K562 (cell line): ENCODE measurements around the gene IRF2BP2. TPM values are rescaled to one million over a fixed set of nuclear protein-coding genes. Genes with fewer than 3 reads are reported as not detected.
A peak's percentile ranks its signal among the peaks of the same experiment; 100 is the strongest.

Source experiments
- polyA plus RNA-seq, 8 experiments: library from polyadenylated mRNA; depleted of rRNA in 4 of 8; stranded (reverse) in 5 of 8; unstranded in 3 of 8; fragments of >200 nt; fragmentation: Nextera tagmentation in 2 of 8; fragmentation: Illumina TruSeq in 1 of 8; extraction: Ambion mirVana in 2 of 8; extraction: Trizol in 1 of 8; gene quantifications; 2 replicates each; pipeline versions ENCODE4 v1.2.1 to v1.2.3, GENCODE V29; 2011 to 2014; ENCODE audit warnings: inconsistent platforms in 1 of 8, missing spikeins in 1 of 8
- total RNA-seq, 7 experiments: library from RNA; depleted of rRNA in 6 of 7; stranded (reverse); fragments of >200 nt in 6 of 7; fragmentation: Illumina TruSeq in 2 of 7; extraction: Trizol in 2 of 7; gene quantifications; 2 replicates each; pipeline versions ENCODE4 v1.2.1 to v1.2.3, GENCODE V29; 2011 to 2021; ENCODE audit warnings: low replicate concordance in 1 of 7
- TF ChIP-seq, protein P1 (sequence below): fragments of 450-650 bp; IDR thresholded peaks from 2 replicates; pipeline ENCODE4 v1.6.1; 2016; ENCODE audit warnings: mild to moderate bottlenecking, moderate library complexity
- TF ChIP-seq, protein P2 (sequence below), 2 experiments: IDR thresholded peaks; 2 replicates each; pipeline ENCODE4 v1.6.1; 2011; ENCODE audit warnings: borderline replicate concordance in 1 of 2, control low read depth in 1 of 2, low read depth in 1 of 2, low read length in 1 of 2, mild to moderate bottlenecking in 1 of 2, mixed read lengths in 1 of 2, moderate library complexity in 1 of 2; ENCODE audit not compliant: insufficient read depth in 1 of 2, insufficient read length in 1 of 2, poor library complexity in 1 of 2, severe bottlenecking in 1 of 2; ENCODE audit errors: extremely low read depth in 1 of 2

Gene IRF2BP2
- total and polyA plus RNA-seq, 9 of the 15 experiments (the other 6 are each of a cell fraction or from before 2014, with no cell fraction given): 7.7 to 68.6 (median 22.1) TPM

GRCh38 chr1:234589064-234589800, 20.7 kb downstream of the IRF2BP2 start (continued):
- TF ChIP-seq, protein P1, sequence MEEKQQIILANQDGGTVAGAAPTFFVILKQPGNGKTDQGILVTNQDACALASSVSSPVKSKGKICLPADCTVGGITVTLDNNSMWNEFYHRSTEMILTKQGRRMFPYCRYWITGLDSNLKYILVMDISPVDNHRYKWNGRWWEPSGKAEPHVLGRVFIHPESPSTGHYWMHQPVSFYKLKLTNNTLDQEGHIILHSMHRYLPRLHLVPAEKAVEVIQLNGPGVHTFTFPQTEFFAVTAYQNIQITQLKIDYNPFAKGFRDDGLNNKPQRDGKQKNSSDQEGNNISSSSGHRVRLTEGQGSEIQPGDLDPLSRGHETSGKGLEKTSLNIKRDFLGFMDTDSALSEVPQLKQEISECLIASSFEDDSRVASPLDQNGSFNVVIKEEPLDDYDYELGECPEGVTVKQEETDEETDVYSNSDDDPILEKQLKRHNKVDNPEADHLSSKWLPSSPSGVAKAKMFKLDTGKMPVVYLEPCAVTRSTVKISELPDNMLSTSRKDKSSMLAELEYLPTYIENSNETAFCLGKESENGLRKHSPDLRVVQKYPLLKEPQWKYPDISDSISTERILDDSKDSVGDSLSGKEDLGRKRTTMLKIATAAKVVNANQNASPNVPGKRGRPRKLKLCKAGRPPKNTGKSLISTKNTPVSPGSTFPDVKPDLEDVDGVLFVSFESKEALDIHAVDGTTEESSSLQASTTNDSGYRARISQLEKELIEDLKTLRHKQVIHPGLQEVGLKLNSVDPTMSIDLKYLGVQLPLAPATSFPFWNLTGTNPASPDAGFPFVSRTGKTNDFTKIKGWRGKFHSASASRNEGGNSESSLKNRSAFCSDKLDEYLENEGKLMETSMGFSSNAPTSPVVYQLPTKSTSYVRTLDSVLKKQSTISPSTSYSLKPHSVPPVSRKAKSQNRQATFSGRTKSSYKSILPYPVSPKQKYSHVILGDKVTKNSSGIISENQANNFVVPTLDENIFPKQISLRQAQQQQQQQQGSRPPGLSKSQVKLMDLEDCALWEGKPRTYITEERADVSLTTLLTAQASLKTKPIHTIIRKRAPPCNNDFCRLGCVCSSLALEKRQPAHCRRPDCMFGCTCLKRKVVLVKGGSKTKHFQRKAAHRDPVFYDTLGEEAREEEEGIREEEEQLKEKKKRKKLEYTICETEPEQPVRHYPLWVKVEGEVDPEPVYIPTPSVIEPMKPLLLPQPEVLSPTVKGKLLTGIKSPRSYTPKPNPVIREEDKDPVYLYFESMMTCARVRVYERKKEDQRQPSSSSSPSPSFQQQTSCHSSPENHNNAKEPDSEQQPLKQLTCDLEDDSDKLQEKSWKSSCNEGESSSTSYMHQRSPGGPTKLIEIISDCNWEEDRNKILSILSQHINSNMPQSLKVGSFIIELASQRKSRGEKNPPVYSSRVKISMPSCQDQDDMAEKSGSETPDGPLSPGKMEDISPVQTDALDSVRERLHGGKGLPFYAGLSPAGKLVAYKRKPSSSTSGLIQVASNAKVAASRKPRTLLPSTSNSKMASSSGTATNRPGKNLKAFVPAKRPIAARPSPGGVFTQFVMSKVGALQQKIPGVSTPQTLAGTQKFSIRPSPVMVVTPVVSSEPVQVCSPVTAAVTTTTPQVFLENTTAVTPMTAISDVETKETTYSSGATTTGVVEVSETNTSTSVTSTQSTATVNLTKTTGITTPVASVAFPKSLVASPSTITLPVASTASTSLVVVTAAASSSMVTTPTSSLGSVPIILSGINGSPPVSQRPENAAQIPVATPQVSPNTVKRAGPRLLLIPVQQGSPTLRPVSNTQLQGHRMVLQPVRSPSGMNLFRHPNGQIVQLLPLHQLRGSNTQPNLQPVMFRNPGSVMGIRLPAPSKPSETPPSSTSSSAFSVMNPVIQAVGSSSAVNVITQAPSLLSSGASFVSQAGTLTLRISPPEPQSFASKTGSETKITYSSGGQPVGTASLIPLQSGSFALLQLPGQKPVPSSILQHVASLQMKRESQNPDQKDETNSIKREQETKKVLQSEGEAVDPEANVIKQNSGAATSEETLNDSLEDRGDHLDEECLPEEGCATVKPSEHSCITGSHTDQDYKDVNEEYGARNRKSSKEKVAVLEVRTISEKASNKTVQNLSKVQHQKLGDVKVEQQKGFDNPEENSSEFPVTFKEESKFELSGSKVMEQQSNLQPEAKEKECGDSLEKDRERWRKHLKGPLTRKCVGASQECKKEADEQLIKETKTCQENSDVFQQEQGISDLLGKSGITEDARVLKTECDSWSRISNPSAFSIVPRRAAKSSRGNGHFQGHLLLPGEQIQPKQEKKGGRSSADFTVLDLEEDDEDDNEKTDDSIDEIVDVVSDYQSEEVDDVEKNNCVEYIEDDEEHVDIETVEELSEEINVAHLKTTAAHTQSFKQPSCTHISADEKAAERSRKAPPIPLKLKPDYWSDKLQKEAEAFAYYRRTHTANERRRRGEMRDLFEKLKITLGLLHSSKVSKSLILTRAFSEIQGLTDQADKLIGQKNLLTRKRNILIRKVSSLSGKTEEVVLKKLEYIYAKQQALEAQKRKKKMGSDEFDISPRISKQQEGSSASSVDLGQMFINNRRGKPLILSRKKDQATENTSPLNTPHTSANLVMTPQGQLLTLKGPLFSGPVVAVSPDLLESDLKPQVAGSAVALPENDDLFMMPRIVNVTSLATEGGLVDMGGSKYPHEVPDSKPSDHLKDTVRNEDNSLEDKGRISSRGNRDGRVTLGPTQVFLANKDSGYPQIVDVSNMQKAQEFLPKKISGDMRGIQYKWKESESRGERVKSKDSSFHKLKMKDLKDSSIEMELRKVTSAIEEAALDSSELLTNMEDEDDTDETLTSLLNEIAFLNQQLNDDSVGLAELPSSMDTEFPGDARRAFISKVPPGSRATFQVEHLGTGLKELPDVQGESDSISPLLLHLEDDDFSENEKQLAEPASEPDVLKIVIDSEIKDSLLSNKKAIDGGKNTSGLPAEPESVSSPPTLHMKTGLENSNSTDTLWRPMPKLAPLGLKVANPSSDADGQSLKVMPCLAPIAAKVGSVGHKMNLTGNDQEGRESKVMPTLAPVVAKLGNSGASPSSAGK: peak; percentile 87
- TF ChIP-seq, protein P2, sequence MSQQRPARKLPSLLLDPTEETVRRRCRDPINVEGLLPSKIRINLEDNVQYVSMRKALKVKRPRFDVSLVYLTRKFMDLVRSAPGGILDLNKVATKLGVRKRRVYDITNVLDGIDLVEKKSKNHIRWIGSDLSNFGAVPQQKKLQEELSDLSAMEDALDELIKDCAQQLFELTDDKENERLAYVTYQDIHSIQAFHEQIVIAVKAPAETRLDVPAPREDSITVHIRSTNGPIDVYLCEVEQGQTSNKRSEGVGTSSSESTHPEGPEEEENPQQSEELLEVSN (IDR thresholded peaks at IDR 0.05; ENCODE audit: borderline replicate concordance in 1 of 2, extremely low read depth in 1 of 2, insufficient read depth in 1 of 2, insufficient read length in 1 of 2, low read depth in 1 of 2, low read length in 1 of 2, poor library complexity in 1 of 2, severe bottlenecking in 1 of 2): peak; percentile 18 to 40
